ENCODE data around the gene RIMKLA.

GRCh38 chr1:42442662-42443061 lies 62.1 kb downstream of the RIMKLA start:
- no peak for TF ChIP-seq CTCF (IDR thresholded peaks at IDR 0.05)
- TF ChIP-seq POLR2A (IDR thresholded peaks at IDR 0.05), result no peak

All from Peyer's patch (tissue), 4 donors.